HL-60 (cell line): Measurements from ENCODE around the gene TACC2.

ENCODE experiments used
- GABPA ChIP-seq: IDR thresholded peaks from 2 replicates; pipeline ENCODE4 v1.6.1; 2012; ENCODE audit warnings: low read depth
- POLR2AphosphoS5 ChIP-seq: IDR thresholded peaks from 2 replicates; pipeline ENCODE4 v1.6.1; 2012; ENCODE audit warnings: low read depth
- TF ChIP-seq, protein P1 (sequence below): IDR thresholded peaks from one replicate; pipeline ENCODE4 v1.5.1; 2011; ENCODE audit warnings: low read length, control low read depth, inconsistent platforms; ENCODE audit not compliant: insufficient read depth

DNA sequence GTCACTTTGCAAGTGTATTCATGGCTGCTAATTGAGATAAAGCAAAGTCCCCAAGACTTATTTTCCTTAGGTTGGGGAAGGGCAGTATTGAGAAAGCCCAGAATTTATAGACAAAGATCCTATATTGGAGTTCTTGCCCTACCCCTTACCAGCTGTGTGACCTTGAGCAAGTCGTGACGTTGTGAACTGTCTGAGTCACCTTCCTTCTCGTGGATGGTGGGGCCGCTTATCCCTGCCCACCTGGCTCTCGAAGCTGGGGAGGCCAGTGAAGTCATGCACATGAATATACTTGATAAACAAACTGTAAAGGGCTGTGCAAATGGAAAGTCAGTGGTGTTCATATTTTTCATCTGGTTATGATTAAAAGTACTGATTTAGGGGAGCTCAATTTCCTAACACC lies 127.4 kb downstream of the TACC2 start:
- TF ChIP-seq, protein P1, sequence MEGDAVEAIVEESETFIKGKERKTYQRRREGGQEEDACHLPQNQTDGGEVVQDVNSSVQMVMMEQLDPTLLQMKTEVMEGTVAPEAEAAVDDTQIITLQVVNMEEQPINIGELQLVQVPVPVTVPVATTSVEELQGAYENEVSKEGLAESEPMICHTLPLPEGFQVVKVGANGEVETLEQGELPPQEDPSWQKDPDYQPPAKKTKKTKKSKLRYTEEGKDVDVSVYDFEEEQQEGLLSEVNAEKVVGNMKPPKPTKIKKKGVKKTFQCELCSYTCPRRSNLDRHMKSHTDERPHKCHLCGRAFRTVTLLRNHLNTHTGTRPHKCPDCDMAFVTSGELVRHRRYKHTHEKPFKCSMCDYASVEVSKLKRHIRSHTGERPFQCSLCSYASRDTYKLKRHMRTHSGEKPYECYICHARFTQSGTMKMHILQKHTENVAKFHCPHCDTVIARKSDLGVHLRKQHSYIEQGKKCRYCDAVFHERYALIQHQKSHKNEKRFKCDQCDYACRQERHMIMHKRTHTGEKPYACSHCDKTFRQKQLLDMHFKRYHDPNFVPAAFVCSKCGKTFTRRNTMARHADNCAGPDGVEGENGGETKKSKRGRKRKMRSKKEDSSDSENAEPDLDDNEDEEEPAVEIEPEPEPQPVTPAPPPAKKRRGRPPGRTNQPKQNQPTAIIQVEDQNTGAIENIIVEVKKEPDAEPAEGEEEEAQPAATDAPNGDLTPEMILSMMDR: no peak
- no peak for TF ChIP-seq POLR2AphosphoS5
- no peak for TF ChIP-seq GABPA
